Activated CD8-positive, alpha-beta T cell treated with anti-CD3 and anti-CD28 coated beads for 36 hours (primary cell): ENCODE data around the gene AATF. TPM values are rescaled to one million over a fixed set of nuclear protein-coding genes. Genes with fewer than 3 reads are reported as not detected.

Source experiments
- ATAC-seq: fragments of 200-7000 bp; cut with Tn5 transposase; one replicate; pipeline ENCODE4 v1.10.0; 2021; ENCODE audit warnings: mild to moderate bottlenecking, moderate library complexity
- CTCF ChIA-PET: fragments of 350-600 bp; sonication (Branson Sonifier 250); formaldehyde crosslinking; loops from one replicate; lab custom pipeline; 2021; ENCODE audit warnings: antibody characterized with exemption; lab: Charles Lee
- POLR2A ChIA-PET: fragments of 350-600 bp; sonication (Branson Sonifier 250); formaldehyde crosslinking; loops from one replicate; lab custom pipeline; 2021; ENCODE audit warnings: antibody characterized with exemption; lab: Charles Lee
- DNase-seq: peaks from one replicate; pipeline ENCODE4 v3.0.0-alpha.2; 2020
- H3K27ac Mint-ChIP-seq: one replicate; pipeline ENCODE4 v1.8.0; 2021; ENCODE audit warnings: mild to moderate bottlenecking, mixed read lengths
- H3K27me3 Mint-ChIP-seq: one replicate; pipeline ENCODE4 v1.8.0; 2021; ENCODE audit warnings: mixed read lengths
- H3K36me3 Mint-ChIP-seq: one replicate; pipeline ENCODE4 v1.8.0; 2021; ENCODE audit warnings: low read depth, mixed read lengths
- H3K4me1 Mint-ChIP-seq: one replicate; pipeline ENCODE4 v1.8.0; 2021; ENCODE audit warnings: low read depth, mixed read lengths
- H3K4me3 Mint-ChIP-seq: one replicate; pipeline ENCODE4 v1.8.0; 2021; ENCODE audit warnings: mild to moderate bottlenecking, moderate library complexity, mixed read lengths
- H3K9me3 Mint-ChIP-seq: one replicate; pipeline ENCODE4 v1.8.0; 2021; ENCODE audit warnings: mixed read lengths
- intact Hi-C: fragments of 100-400 bp; cut with micrococcal nuclease; formaldehyde crosslinking; loops from one replicate; pipeline ENCODE4 v1.10.0; 2022
- total RNA-seq, 2 experiments: library from RNA; stranded (reverse); gene quantifications; one replicate each; pipeline ENCODE4 v1.2.3, GENCODE V29; 2021
- TF ChIP-seq, protein P1 (sequence below): fragments of 200-600 bp; IDR thresholded peaks from one replicate; pipeline ENCODE4 v1.8.0; 2022; ENCODE audit warnings: antibody characterized with exemption, mild to moderate bottlenecking

The AATF gene
- total RNA-seq, 2 experiments from 2014 or later, result 81.8 to 90.3 TPM

DNA sequence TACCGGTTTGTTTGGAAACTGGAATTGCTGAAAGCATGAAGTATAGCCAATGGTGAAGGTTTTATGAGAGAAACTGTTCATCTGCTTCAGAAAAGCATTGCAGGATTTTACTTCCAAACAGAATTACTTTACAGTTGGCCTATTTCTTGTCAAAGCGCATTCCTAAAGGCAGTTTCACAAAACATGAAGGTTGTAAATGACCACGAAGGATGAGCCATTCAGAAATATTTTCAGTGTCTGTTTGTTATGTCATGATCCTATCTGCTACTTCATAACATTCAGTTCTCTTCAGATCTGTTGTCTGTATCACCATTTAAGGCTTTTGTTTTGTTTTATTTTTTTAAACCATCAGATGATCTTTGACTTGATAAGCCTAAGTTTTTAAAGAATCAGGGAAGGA is 45.7 kb downstream of the AATF start:
- POLR2A ChIA-PET, result no interaction called here
- no peak overlapping the region for H3K4me3 Mint-ChIP-seq

DNA sequence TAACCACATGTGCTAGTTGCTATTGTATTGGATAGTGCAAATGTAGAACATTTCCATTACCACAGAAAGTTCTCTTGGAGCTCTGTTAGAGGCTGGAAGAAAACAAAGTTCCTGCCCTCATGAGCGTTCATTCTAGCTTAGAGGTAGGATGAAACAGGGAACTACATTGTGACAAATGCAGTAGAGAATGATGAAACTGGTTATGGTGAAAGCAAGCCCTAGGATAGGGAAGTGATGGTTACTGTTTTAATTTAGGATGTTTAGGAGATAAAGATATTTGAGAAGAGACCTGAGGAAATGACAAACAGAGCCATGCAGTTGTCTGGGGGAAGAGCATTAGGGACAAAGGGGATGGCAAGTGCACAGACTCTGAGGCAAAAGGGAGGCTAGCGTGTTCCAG is 50.7 kb downstream of the AATF start:
- CTCF ChIA-PET, result no interaction called here

More for the DNA sequence above, 45.7 kb downstream of the AATF start:
- CTCF ChIA-PET, result interaction anchor here (1.0 to 1.4 kb wide), 2 partner anchors 51 to 53 kb away, joined by 3 read pairs; no protein-coding TSS in a partner anchor
- Mint-ChIP-seq H3K4me1 (peaks cover 6% of the 10 kb centered on the region), H3K27ac (no peak overlapping the region), H3K9me3 (peaks cover 2% of the 10 kb centered on the region), H3K27me3 (no peaks in the 10 kb centered on the region), H3K36me3 (peaks cover 60% of the 10 kb centered on the region)
- TF ChIP-seq, protein P1, sequence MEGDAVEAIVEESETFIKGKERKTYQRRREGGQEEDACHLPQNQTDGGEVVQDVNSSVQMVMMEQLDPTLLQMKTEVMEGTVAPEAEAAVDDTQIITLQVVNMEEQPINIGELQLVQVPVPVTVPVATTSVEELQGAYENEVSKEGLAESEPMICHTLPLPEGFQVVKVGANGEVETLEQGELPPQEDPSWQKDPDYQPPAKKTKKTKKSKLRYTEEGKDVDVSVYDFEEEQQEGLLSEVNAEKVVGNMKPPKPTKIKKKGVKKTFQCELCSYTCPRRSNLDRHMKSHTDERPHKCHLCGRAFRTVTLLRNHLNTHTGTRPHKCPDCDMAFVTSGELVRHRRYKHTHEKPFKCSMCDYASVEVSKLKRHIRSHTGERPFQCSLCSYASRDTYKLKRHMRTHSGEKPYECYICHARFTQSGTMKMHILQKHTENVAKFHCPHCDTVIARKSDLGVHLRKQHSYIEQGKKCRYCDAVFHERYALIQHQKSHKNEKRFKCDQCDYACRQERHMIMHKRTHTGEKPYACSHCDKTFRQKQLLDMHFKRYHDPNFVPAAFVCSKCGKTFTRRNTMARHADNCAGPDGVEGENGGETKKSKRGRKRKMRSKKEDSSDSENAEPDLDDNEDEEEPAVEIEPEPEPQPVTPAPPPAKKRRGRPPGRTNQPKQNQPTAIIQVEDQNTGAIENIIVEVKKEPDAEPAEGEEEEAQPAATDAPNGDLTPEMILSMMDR, result no peak
- intact Hi-C loops, result no loop called here
- DNase-seq (no peak), ATAC-seq (no peak)

DNA sequence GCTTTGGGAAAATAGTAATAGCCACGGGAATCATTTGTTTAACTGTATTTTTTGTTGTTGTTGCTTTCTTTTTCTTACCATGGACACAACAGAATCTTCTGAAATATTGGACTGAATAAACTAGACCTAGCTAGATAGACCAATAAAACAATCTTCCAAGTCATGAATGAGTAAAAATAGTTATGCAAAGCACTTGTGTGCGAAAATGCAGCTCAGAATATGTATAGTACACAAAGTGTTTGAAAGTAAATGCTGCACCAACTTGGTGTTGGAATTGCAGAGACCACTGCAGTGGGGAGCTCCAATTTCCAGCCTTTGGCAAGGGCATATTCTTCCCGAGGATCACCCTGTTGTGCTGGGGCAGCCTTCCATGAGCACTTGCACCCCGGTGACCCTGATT is 68.0 kb downstream of the AATF start:
- Mint-ChIP-seq H3K4me3 (no peak overlapping the region), H3K27ac (no peak overlapping the region), H3K36me3 (peaks cover 8% of the 10 kb centered on the region), H3K4me1 (no peaks in the 10 kb centered on the region), H3K27me3 (no peaks in the 10 kb centered on the region), H3K9me3 (no peaks in the 10 kb centered on the region)
- ATAC-seq, result no peak
- ChIA-PET POLR2A (no interaction called here), CTCF (interaction anchor here (0.7 to 1.7 kb wide), 3 partner anchors 30 to 89 kb away, joined by 3 to 5 read pairs (median 4); no protein-coding TSS in a partner anchor)
- no peak for DNase-seq
- TF ChIP-seq, protein P1, result no peak
- intact Hi-C loops, result no loop called here

More for the DNA sequence above, 50.7 kb downstream of the AATF start:
- ATAC-seq (no peak), DNase-seq (no peak)
- Mint-ChIP-seq H3K27me3 (no peaks in the 10 kb centered on the region), H3K36me3 (peaks cover 69% of the 10 kb centered on the region), H3K9me3 (peaks cover 14% of the 10 kb centered on the region), H3K4me1 (peaks cover 4% of the 10 kb centered on the region), H3K27ac (no peak overlapping the region), H3K4me3 (no peak overlapping the region)
- TF ChIP-seq, protein P1, result no peak
- intact Hi-C loops, result no loop called here
- POLR2A ChIA-PET, result no interaction called here

GRCh38 chr17:37017404-37017803 is 68.7 kb downstream of the AATF start:
- ChIA-PET CTCF (interaction anchor here (1.7 kb wide), 1 partner anchor 30 kb away, joined by 5 read pairs; no protein-coding TSS in a partner anchor), POLR2A (no interaction called here)
- no peak overlapping the region for H3K4me3 Mint-ChIP-seq
- ATAC-seq (no peak), DNase-seq (no peak)
- no peak overlapping the region for H3K27ac Mint-ChIP-seq
- H3K9me3 Mint-ChIP-seq, result no peaks in the 10 kb centered on the region
- intact Hi-C loops, result no loop called here
- peaks cover 8% of the 10 kb centered on the region for H3K36me3 Mint-ChIP-seq
- TF ChIP-seq, protein P1, result no peak
- no peaks in the 10 kb centered on the region for H3K4me1 Mint-ChIP-seq
- H3K27me3 Mint-ChIP-seq, result no peaks in the 10 kb centered on the region

DNA sequence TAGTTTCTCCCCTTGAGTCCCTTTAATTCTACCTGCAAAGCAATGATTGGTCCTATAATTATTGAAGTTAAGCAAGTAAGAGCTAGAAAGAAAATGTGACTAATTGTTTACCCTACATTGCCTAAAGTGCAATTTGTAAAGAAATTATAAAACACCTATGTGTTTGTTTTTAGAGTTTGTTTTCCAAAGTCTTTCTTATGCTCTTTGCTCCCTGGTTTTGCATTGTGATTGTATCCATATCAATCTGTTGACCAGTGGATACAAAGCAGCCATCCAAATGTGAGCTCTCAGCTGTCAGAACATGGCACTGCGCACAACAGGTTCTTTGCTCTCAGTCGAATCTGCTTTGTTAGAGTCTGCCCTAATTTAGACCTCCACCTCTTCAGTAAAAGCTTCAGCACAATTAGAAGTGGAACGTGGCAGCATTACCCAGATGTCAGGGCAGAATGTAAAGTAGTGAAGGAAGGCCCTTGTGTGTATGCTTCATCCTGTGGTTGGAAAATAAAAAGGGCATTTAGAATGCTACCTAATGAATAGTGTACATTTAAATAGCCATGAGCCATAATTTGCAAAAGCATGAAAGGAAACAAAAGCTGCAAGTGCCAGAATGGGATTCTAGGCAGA is 70.5 kb downstream of the AATF start:
- Mint-ChIP-seq H3K4me3 (no peak overlapping the region), H3K4me1 (peaks cover 4% of the 10 kb centered on the region), H3K36me3 (peaks cover 14% of the 10 kb centered on the region), H3K9me3 (no peaks in the 10 kb centered on the region), H3K27ac (no peak overlapping the region), H3K27me3 (no peaks in the 10 kb centered on the region)
- DNase-seq (no peak), ATAC-seq (no peak)
- CTCF ChIA-PET, result interaction anchor here (1.2 to 2.7 kb wide), 2 partner anchors 14 to 28 kb away, joined by 5 to 8 read pairs; no protein-coding TSS in a partner anchor
- intact Hi-C loops, result no loop called here
- TF ChIP-seq, protein P1, result no peak
- POLR2A ChIA-PET, result interaction anchor here (0.9 kb wide), 1 partner anchor 27 kb away, joined by 3 read pairs; no protein-coding TSS in a partner anchor
